Activated naive CD4-positive, alpha-beta T cell treated with anti-CD3 and anti-CD28 coated beads, Interleukin-2, amount 10 ng/mL, durations not matched to agents 7 days and 5 days (primary cell): ENCODE data around the gene COIL.
"Not testable (repeated sequence)": the region's sequence is repeated elsewhere in the genome, so short reads cannot be mapped to it uniquely, and the experiment has no call there.

ENCODE experiments used
- CTCF ChIA-PET: fragments of 350-600 bp; sonication (Branson Sonifier 250); formaldehyde crosslinking; loops from one replicate; lab custom pipeline; 2021; ENCODE audit warnings: antibody characterized with exemption; lab: Charles Lee
- DNase-seq: peaks from one replicate; pipeline ENCODE4 v3.0.0-alpha.2; 2020
- H3K27ac Mint-ChIP-seq: one replicate; pipeline ENCODE4 v1.8.0; 2021; ENCODE audit warnings: mild to moderate bottlenecking, moderate library complexity, mixed read lengths
- H3K27me3 Mint-ChIP-seq: one replicate; pipeline ENCODE4 v1.8.0; 2021; ENCODE audit warnings: mild to moderate bottlenecking, mixed read lengths
- H3K36me3 Mint-ChIP-seq: one replicate; pipeline ENCODE4 v1.8.0; 2021; ENCODE audit warnings: mixed read lengths
- H3K4me1 Mint-ChIP-seq: one replicate; pipeline ENCODE4 v1.8.0; 2021; ENCODE audit warnings: mixed read lengths
- H3K4me3 Mint-ChIP-seq: one replicate; pipeline ENCODE4 v1.8.0; 2021; ENCODE audit warnings: mild to moderate bottlenecking, moderate library complexity, mixed read lengths
- H3K9me3 Mint-ChIP-seq: one replicate; pipeline ENCODE4 v1.8.0; 2021; ENCODE audit warnings: mixed read lengths

The COIL gene

GRCh38 chr17:56988901-56989572, 28.2 kb upstream of the COIL start:
- H3K27me3 Mint-ChIP-seq, result no peaks in the 10 kb centered on the region
- H3K4me3 Mint-ChIP-seq, result no peak overlapping the region
- H3K4me1 Mint-ChIP-seq, result no peaks in the 10 kb centered on the region
- DNase-seq, result no peak
- H3K36me3 Mint-ChIP-seq, result peaks cover 1% of the 10 kb centered on the region
- CTCF ChIA-PET, result no interaction called here
- peak overlapping the region; percentile 37 for H3K27ac Mint-ChIP-seq
- no peaks in the 10 kb centered on the region for H3K9me3 Mint-ChIP-seq

GRCh38 chr17:56987283-56987834, 26.5 kb upstream of the COIL start:
- CTCF ChIA-PET, result no interaction called here
- Mint-ChIP-seq H3K4me3 (no peak overlapping the region), H3K27me3 (no peaks in the 10 kb centered on the region), H3K27ac (no peak overlapping the region), H3K36me3 (peaks cover 1% of the 10 kb centered on the region), H3K4me1 (no peaks in the 10 kb centered on the region), H3K9me3 (no peaks in the 10 kb centered on the region)
- no peak for DNase-seq

DNA sequence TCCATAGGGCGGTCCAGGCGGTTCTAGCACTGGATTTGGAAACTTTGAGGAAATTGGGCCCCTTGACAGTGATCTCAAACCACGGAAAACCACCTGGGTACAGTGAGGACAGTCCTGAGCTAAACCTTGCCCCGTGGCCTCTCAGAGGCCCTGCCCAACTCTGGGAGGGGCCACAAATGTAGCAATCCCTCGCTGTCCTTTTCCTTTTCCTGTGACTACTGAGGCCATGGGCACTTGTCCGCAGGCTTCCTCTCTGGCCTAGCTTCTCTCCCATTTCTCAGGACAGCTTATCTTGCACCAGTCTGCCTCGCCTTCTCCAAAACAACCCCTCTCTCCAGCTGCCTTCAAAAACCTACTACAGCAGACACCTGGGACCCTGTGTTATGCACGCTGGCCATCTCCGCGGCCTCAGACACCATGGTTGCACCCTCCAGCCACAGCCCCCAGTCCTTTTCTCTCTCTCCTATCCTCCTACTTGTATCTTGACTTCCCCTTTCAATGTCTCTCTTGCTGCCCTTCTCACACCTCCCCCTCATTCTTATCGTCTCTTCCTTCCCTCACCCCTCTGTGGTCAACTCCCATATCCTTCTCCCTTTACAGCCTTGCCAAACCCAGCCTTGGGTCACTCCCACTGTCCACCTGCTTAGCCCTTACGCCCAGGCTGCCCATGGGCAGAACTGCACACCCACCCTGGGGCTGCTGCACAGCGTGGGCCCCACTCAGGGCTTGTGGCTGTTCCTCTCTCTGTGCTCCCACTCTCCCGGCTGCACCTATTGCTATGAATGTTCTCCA, 24.7 kb upstream of the COIL start:
- DNase-seq, result no peak
- CTCF ChIA-PET, result no interaction called here
- Mint-ChIP-seq H3K9me3 (no peaks in the 10 kb centered on the region), H3K27ac (no peak overlapping the region), H3K4me1 (no peaks in the 10 kb centered on the region), H3K4me3 (no peak overlapping the region), H3K27me3 (no peaks in the 10 kb centered on the region), H3K36me3 (peaks cover 1% of the 10 kb centered on the region)

DNA sequence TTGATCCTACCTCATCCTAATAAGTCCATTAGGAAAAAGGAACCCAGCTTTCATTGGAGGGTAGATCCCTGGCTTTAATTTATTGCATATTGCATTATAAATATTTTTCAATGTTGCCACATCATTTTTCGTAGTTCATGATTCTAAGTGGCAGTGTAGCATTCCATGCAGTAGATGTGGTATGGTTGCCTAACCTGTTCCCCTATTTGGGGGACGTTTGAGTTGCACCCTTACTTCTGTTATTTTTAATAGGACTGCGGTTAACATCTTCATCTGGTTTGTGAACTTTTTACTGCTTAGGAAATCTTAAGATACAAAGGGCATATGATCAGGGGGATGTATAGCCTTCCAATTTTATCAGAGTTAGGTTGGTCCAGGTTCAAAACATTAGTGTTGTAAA, 22.5 kb upstream of the COIL start:
- Mint-ChIP-seq H3K27me3 (no peaks in the 10 kb centered on the region), H3K4me3 (no peak overlapping the region), H3K27ac (no peak overlapping the region), H3K9me3 (no peaks in the 10 kb centered on the region), H3K36me3 (peaks cover 1% of the 10 kb centered on the region), H3K4me1 (peaks cover 11% of the 10 kb centered on the region)
- DNase-seq, result no peak
- CTCF ChIA-PET, result interaction anchor here (1.2 kb wide), 1 partner anchor 27 kb away, joined by 3 read pairs; no protein-coding TSS in a partner anchor

DNA sequence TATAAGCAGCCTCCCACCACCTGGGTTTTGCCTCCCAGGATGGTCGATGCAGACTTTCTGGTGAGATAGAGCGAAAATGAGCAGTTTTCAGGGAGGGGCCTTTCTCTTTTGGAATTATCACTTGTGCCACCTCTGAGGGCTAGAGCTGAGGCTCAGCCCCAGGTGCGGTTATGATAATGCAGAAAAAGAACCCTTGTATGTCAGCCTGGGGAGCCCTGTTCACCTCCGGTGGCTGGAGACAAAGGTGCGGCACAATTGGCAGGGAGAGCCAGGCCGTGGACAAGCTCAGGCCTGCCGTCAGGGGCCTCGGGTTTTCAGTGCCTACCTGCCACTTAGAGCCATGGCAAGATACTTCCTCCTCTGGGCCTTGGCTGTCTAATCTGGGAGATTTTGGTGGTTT, 21.5 kb upstream of the COIL start:
- DNase-seq, result no peak
- Mint-ChIP-seq H3K9me3 (no peaks in the 10 kb centered on the region), H3K27me3 (peaks cover 1% of the 10 kb centered on the region), H3K36me3 (peaks cover 1% of the 10 kb centered on the region), H3K4me3 (no peak overlapping the region), H3K4me1 (peaks cover 16% of the 10 kb centered on the region), H3K27ac (no peak overlapping the region)
- CTCF ChIA-PET, result interaction anchor here (0.7 kb wide), 1 partner anchor 30 kb away, joined by 3 read pairs; no protein-coding TSS in a partner anchor

- not testable (repeated sequence) for H3K4me3 Mint-ChIP-seq, DNase-seq
Measured at GRCh38 chr17:56980526-56980925, 19.7 kb upstream of the COIL start.

GRCh38 chr17:56979091-56979480, 18.2 kb upstream of the COIL start:
- no peak for DNase-seq
- CTCF ChIA-PET, result interaction anchor here (0.6 to 1.6 kb wide), 2 partner anchors 18 to 623 kb away, joined by 3 to 4 read pairs; partner anchors contain the start of gene COIL
- H3K27ac Mint-ChIP-seq, result peak overlapping the region; percentile 0
- H3K27me3 Mint-ChIP-seq, result peaks cover 25% of the 10 kb centered on the region
- no peaks in the 10 kb centered on the region for H3K9me3 Mint-ChIP-seq
- no peaks in the 10 kb centered on the region for H3K36me3 Mint-ChIP-seq
- peak overlapping the region; percentile 79 for H3K4me3 Mint-ChIP-seq
- H3K4me1 Mint-ChIP-seq, result peaks cover 23% of the 10 kb centered on the region

More at GRCh38 chr17:56980526-56980925, 19.7 kb upstream of the COIL start:
- not testable (repeated sequence) for H3K27ac Mint-ChIP-seq, H3K36me3 Mint-ChIP-seq, H3K9me3 Mint-ChIP-seq
- Mint-ChIP-seq H3K27me3 (peaks cover 18% of the 10 kb centered on the region), H3K4me1 (peaks cover 23% of the 10 kb centered on the region)
- CTCF ChIA-PET, result interaction anchor here (1.6 kb wide), 1 partner anchor 20 kb away, joined by 4 read pairs; the partner anchor contains the start of gene COIL

GRCh38 chr17:56978441-56979090, 17.7 kb upstream of the COIL start:
- Mint-ChIP-seq H3K4me3 (peak overlapping the region; percentile 79), H3K9me3 (no peaks in the 10 kb centered on the region), H3K4me1 (peaks cover 23% of the 10 kb centered on the region), H3K27ac (peak overlapping the region; percentile 66), H3K27me3 (peaks cover 30% of the 10 kb centered on the region), H3K36me3 (no peaks in the 10 kb centered on the region)
- DNase-seq, result no peak
- CTCF ChIA-PET, result interaction anchor here (0.5 to 0.7 kb wide), 3 partner anchors 117 to 1549 kb away, joined by 3 read pairs; no protein-coding TSS in a partner anchor

DNA sequence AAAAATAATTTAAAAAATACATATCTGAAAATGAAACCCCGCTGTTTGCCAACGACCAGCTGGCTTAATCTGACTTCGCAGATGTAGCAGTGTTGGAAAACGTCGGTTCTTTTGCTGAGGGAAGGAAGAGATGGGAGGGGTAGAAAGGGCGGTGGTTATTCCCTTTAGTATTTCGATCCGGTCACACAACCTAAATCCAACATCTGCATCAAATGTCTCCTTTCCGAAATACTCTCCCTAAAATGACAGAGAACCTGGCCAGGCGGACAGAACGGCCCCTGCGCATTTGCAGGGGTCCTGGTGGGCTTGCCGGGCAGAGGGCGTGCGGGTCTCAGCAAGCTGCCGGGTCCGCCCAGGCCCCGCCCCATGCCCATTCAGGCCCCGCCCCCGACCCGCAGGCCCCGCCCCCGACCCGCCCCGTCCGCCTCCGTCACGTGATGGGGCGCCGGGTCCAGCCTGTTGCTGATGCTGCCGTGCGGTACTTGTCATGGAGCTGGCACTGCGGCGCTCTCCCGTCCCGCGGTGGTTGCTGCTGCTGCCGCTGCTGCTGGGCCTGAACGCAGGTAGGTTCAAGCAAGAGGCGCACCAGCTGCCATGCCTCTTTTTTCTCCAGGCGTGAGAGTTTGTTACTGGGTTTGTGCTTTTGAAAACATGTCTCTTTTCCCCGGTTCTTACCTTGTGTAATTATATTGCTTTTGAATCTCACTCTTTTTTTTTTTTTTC, 17.0 kb upstream of the COIL start, which contains the start of gene SCPEP1:
Gene SCPEP1 (plus strand): TSS at position 459 of the 723 bp plus-strand sequence. CDS start 29 bp downstream, at position 488.
- H3K9me3 Mint-ChIP-seq, result no peaks in the 10 kb centered on the region
- H3K4me1 Mint-ChIP-seq, result peaks cover 23% of the 10 kb centered on the region

GRCh38 chr17:56976941-56977608, 16.2 kb upstream of the COIL start:
- Mint-ChIP-seq H3K36me3 (no peaks in the 10 kb centered on the region), H3K4me1 (peaks cover 23% of the 10 kb centered on the region), H3K4me3 (peak overlapping the region; percentile 61), H3K9me3 (no peaks in the 10 kb centered on the region), H3K27me3 (peaks cover 34% of the 10 kb centered on the region), H3K27ac (no peak overlapping the region)
- no peak for DNase-seq
- CTCF ChIA-PET, result no interaction called here

More for the DNA sequence above, 17.0 kb upstream of the COIL start, which contains the start of gene SCPEP1:
- Mint-ChIP-seq H3K27ac (peak within 1 kb of the TSS; percentile 75), H3K4me3 (peak within 1 kb of the TSS; percentile 79), H3K36me3 (no peaks in the 10 kb centered on the region), H3K27me3 (peaks cover 34% of the 10 kb centered on the region)
- peak; percentile 87 for DNase-seq
- CTCF ChIA-PET, result interaction anchor here (0.5 to 0.7 kb wide), 2 partner anchors 117 to 1548 kb away, joined by 3 read pairs; no protein-coding TSS in a partner anchor

GRCh38 chr17:56975656-56976055, 14.8 kb upstream of the COIL start:
- Mint-ChIP-seq H3K27me3 (peaks cover 40% of the 10 kb centered on the region), H3K4me3 (no peak overlapping the region), H3K4me1 (peaks cover 23% of the 10 kb centered on the region), H3K27ac (no peak overlapping the region), H3K36me3 (no peaks in the 10 kb centered on the region), H3K9me3 (no peaks in the 10 kb centered on the region)
- no peak for DNase-seq
- CTCF ChIA-PET, result interaction anchor here (1.5 kb wide), 1 partner anchor 15 kb away, joined by 3 read pairs; the partner anchor contains the start of gene COIL

GRCh38 chr17:56974055-56974454, 13.2 kb upstream of the COIL start:
- no peaks in the 10 kb centered on the region for H3K36me3 Mint-ChIP-seq
- DNase-seq, result no peak

DNA sequence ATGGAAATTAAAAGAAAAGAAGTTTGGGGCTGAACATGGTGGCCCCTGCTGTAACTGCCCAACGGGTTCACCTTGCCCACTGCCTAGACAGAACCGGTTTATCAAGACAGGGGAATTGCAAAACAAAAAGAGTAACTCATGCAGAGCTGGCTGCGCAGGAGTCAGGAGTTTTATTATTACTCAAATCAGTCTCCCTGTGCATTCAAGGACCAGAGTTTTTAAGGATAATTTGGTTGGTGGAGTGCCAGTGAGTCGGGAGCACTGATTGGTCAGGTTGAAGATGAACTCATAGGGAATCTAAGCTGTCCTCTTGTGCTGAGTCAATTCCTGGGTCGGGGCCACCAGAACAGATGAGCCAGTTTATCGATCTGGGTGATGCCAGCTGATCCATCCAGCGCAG, 12.7 kb upstream of the COIL start:
- H3K36me3 Mint-ChIP-seq, result no peaks in the 10 kb centered on the region
- H3K9me3 Mint-ChIP-seq, result no peaks in the 10 kb centered on the region
- H3K4me1 Mint-ChIP-seq, result peaks cover 14% of the 10 kb centered on the region
- H3K27ac Mint-ChIP-seq, result no peak overlapping the region
- DNase-seq, result no peak
- no peak overlapping the region for H3K4me3 Mint-ChIP-seq
- CTCF ChIA-PET, result no interaction called here
- peaks cover 43% of the 10 kb centered on the region for H3K27me3 Mint-ChIP-seq

More at GRCh38 chr17:56974055-56974454, 13.2 kb upstream of the COIL start:
- CTCF ChIA-PET, result no interaction called here
- Mint-ChIP-seq H3K4me3 (no peak overlapping the region), H3K27me3 (peaks cover 43% of the 10 kb centered on the region), H3K4me1 (peaks cover 19% of the 10 kb centered on the region), H3K27ac (no peak overlapping the region), H3K9me3 (no peaks in the 10 kb centered on the region)
